ENCODE measurements around the gene NPIPB8.
A peak's percentile ranks its signal among the peaks of the same experiment; 100 is the strongest.
"Not testable (repeated sequence)": the region's sequence is repeated elsewhere in the genome, so short reads cannot be mapped to it uniquely, and the experiment has no call there.

NPIPB8 gene

DNA sequence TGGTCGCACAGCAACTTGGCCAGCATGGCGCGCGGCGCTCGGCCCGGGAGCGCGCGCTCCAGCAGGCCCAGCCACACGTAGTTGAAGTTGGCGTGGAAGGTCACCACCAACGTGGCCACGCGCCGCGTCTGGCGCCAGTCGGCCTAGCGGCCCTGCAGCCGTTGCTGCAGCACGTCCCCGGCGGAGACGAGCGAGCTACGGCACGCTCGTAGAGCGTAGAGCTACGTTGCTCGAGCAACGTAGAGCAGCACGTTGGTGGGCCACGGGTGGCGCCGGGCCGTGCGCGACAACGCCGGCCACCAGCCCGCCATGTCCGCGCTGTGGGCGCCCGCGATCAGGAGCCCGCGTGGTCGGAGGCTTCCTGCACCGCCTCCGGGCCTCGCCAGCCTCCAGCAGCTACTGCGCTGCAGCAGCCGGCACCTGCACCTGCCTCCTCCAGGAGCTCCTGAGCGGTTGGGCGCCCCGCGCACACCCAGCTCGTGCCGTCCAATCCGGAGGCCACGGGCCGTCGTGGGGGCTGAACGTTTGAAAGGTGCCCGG, 14.6 kb upstream of the NPIPB8 start:
- peak; percentile 70 to 81 for DNase-seq (ENCODE audit: low spot score in 2 of 2)
- peak overlapping the region; percentile 46 for H3K4me3 ChIP-seq
- H3K4me1 ChIP-seq = peaks cover 7% of the 10 kb centered on the region
- peaks cover 13% of the 10 kb centered on the region; the same call in 1 of the 2 replicates for H3K36me3 ChIP-seq (replicated peaks)
- in situ Hi-C loops (cut with MboI; ENCODE audit: low sequenced_read_pairs) = no loop called here
- no peaks in the 10 kb centered on the region for H3K27me3 ChIP-seq (ENCODE audit: low read depth)
- H3K9me3 ChIP-seq = no peaks in the 10 kb centered on the region

DNA sequence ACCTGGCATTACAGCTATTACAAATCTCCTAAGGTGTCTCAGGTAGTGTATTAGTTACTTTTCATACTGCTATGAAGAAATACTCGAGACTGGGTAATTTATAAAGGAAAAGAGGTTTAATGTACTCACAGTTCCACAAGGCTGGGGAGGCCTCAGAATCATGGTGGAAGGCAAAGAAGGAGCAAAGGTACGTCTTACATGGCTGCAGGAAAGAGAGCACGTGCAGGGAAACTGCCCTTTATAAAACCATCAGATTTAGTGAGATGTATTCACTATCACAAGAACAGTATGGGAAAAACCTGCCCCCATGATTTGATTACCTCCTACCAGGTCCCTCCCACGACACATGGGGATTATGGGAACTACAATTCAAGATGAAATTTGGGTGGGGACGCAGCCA, 7.0 kb upstream of the NPIPB8 start:
- H3K9me3 ChIP-seq; H3K27me3 ChIP-seq (ENCODE audit: low read depth); in situ Hi-C loops (cut with MboI; ENCODE audit: low sequenced_read_pairs); H3K4me3 ChIP-seq; DNase-seq (ENCODE audit: low spot score in 2 of 2); H3K36me3 ChIP-seq (replicated peaks); H3K4me1 ChIP-seq: not testable (repeated sequence)

DNA sequence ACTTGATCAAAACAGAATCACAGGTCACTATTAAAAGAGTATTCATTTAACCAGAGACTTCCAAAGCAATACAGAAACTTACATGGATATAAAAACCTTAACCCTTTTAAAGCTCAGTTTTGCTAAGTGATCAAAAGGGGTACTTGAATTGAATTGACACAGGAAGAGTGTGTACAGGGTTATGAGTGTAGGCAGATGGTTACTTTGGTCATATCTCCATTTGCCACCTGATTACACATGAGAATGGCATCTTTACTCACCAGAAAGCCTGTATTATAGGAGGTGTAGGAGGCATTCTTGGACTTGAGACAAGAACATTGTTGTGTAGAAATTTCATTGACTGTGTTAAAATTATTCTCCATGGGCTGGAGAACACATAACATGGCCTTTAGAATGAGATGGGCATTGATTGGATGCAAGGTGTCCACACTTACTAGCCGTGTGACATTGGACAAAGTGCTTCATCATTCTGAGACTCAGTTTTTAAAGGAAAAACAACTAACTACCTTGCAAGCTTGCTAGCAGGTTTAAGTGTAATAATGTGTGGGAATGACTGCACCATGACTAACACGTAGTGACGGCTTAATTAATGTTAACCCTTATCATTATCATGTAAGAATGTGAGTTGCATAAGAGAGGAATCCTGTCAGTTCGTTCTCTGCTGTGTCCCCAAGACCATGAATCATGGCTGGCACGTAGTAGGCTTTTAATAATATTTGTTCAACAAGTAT, 1.6 kb upstream of the NPIPB8 start:
- H3K27me3 ChIP-seq (ENCODE audit: low read depth); in situ Hi-C loops (cut with MboI; ENCODE audit: low sequenced_read_pairs); DNase-seq (ENCODE audit: low spot score in 2 of 2); H3K4me1 ChIP-seq; H3K9me3 ChIP-seq; H3K4me3 ChIP-seq; H3K36me3 ChIP-seq (replicated peaks): not testable (repeated sequence)

DNA sequence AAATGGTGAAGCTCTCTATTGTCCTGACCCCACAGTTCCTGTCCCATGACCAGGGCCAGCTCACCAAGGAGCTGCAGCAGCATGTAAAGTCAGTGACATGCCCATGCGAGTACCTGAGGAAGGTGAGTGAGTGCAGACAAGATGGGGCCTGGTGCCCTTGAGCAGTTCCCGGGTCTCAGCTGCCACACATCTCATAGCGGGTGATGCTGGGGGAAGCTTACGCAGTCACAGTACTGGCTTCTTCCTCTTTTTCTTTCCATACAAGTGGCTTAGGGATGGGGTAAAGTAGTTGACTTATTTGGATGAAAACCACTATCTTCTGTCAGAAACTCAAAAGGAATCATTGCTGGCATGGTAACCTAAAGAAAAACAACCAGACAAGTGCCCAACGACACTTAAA, 494 bp downstream of the NPIPB8 start:
- H3K27me3 ChIP-seq (ENCODE audit: low read depth); H3K36me3 ChIP-seq (replicated peaks); in situ Hi-C loops (cut with MboI; ENCODE audit: low sequenced_read_pairs); H3K4me3 ChIP-seq; DNase-seq (ENCODE audit: low spot score in 2 of 2); H3K9me3 ChIP-seq; H3K4me1 ChIP-seq: not testable (repeated sequence)

DNA sequence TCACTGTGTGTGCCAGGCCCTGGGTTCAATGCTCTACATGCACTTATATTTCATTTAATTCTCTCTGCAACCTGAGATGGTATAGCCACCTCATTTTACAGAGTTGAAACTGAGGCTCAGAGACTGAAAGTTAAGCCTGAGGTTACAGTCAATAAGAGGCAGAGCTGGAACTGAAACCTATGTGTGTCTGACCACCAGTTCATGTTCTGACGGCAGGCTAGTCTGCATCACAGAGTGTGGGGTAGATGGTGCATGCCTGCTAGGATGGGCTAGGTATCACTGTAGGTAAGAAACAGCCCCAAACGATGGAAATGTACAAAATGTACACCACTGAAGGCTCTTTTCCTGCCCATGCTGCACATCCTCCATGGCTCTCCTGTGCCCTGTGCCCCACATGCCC, 2.1 kb downstream of the NPIPB8 start:
- in situ Hi-C loops (cut with MboI; ENCODE audit: low sequenced_read_pairs); H3K4me3 ChIP-seq; DNase-seq (ENCODE audit: low spot score in 2 of 2); H3K4me1 ChIP-seq; H3K27me3 ChIP-seq (ENCODE audit: low read depth); H3K36me3 ChIP-seq (replicated peaks); H3K9me3 ChIP-seq: not testable (repeated sequence)

DNA sequence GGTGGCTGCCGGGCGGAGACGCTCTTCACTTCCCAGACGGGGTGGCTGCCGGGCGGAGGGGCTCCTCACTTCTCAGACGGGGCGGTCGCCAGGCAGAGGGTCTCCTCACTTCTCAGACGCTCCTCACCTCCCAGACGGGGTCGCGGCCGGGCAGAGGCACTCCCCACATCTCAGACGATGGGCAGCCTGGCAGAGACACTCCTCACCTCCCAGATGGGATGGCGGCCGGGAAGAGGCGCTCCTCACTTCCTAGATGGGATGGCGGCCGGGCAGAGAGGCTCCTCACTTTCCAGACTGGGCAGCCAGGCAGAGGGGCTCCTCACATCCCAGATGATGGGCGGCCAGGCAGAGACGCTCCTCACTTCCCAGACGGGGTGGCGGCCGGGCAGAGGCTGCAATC, 28.4 kb downstream of the NPIPB8 start:
- H3K4me1 ChIP-seq; in situ Hi-C loops (cut with MboI; ENCODE audit: low sequenced_read_pairs); DNase-seq (ENCODE audit: low spot score in 2 of 2); H3K36me3 ChIP-seq (replicated peaks); H3K4me3 ChIP-seq; H3K27me3 ChIP-seq (ENCODE audit: low read depth); H3K9me3 ChIP-seq: not testable (repeated sequence)

DNA sequence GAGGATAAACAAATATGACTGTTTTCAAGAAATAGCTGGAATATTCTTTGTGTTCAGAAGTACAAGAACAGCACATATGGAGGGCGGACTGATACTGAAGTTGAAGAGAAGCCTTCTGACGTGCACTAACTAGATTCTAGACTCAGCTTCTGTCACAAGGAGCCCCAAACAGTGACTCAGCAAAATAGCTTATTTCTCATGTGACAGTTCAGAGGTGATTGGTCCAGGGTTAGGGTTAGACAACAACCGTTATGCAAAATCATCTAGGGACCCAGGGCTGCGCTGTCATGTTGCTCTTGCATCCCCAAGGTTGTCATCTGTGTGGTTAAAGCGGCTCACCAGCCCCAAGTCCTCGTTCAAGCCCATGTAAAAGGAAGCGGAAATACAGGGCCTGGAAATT, 29.6 kb downstream of the NPIPB8 start:
- H3K4me3 ChIP-seq; H3K9me3 ChIP-seq; H3K27me3 ChIP-seq (ENCODE audit: low read depth); H3K36me3 ChIP-seq (replicated peaks); H3K4me1 ChIP-seq; DNase-seq (ENCODE audit: low spot score in 2 of 2); in situ Hi-C loops (cut with MboI; ENCODE audit: low sequenced_read_pairs): not testable (repeated sequence)

DNA sequence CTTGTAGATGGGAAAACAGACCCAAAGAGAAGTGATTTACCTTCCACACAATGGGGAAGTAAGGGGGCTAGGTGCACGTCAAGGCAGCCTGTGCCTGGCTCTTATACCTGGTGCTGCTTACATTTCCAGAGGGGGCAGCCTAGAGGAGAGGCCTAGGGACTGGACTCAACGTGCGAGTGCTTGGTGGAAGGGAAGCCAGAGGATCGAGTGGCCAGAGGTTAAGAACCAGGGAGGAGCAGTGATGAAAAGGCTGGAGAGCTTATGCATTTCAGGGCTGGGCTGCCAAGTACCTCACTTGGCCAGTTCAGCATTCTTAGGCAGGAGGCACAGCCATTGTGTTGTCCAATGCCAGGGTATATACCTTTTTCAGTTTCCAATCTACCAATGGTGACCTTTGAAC, 30.3 kb downstream of the NPIPB8 start:
- in situ Hi-C loops (cut with MboI; ENCODE audit: low sequenced_read_pairs); H3K4me1 ChIP-seq; H3K9me3 ChIP-seq: not testable (repeated sequence)

DNA sequence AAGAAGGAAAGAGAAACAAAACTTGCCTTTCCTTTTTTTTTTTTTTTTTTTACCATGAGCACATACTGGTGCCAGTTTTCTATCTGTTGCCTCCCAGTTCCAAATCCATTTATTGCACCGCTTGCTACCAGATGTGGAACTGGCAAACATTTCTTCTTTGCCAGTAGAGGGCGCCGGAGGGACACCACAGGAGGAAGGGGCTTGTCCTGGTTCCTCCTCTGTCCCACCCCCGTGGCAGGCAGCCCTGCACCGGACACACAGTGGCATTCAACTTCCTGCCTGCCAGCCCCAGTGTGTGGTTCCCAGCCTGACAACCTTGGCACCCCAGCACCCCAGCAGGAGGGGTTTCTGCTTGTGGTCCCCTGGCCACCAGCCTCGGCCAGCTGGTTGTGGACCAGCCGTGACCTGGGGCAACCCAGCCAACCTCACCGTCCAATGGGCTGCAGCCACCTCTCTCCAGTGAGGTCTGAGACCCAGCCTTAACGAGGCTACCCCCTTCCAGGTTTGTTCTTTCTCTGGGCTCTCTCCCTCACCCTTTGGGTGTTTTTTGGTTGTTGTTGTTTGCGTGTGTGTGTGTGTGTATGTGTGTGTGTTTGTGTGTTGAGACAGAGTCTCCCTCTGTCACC, 50.6 kb downstream of the NPIPB8 start:
- H3K4me3 ChIP-seq; in situ Hi-C loops (cut with MboI; ENCODE audit: low sequenced_read_pairs); H3K36me3 ChIP-seq (replicated peaks); H3K27me3 ChIP-seq (ENCODE audit: low read depth); H3K9me3 ChIP-seq; DNase-seq (ENCODE audit: low spot score in 2 of 2); H3K4me1 ChIP-seq: not testable (repeated sequence)

More for the DNA sequence above, 30.3 kb downstream of the NPIPB8 start:
- not testable (repeated sequence) for H3K4me3 ChIP-seq; H3K36me3 ChIP-seq (replicated peaks); DNase-seq (ENCODE audit: low spot score in 2 of 2); H3K27me3 ChIP-seq (ENCODE audit: low read depth)

DNA sequence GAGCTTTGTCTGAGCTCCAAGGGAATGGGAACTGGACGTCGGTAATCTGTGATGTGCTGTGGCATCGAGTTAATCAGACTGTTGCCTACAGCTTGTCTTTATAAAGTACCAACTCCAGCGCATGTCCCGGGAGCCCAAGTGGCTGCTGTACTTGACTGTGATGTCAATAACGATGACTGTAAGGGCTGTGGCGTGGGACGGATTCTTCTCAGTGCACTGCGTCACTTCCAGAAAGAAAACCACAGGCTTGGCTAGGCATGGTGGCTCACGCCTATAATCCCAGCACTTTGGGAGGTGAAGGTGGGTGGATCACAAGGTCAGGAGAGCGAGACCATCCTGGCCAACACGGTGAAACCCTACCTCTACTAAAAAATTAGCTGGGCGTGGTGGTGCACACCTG, 51.6 kb downstream of the NPIPB8 start:
- in situ Hi-C loops (cut with MboI; ENCODE audit: low sequenced_read_pairs); H3K4me3 ChIP-seq; H3K9me3 ChIP-seq; H3K36me3 ChIP-seq (replicated peaks); H3K4me1 ChIP-seq; DNase-seq (ENCODE audit: low spot score in 2 of 2); H3K27me3 ChIP-seq (ENCODE audit: low read depth): not testable (repeated sequence)

DNA sequence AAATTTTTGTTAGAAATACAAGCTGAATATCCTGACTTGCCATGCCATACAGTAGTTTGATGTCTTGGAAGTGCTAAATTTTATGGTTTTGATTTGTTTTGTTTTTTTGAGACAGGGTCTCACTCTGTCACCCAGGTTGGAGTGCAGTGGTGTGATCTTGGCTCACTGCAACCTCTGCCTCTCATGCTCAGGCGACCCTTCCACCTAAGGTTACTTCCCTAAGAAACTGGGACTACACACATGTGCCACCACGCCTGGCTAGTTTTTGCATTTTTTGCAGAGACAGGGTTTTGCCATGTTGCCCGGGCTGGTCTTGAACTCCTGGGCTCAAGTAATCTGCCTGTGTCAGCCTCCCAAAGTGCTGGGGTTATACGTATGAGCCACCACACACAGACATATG, 53.9 kb downstream of the NPIPB8 start:
- H3K27me3 ChIP-seq (ENCODE audit: low read depth); in situ Hi-C loops (cut with MboI; ENCODE audit: low sequenced_read_pairs); H3K36me3 ChIP-seq (replicated peaks); DNase-seq (ENCODE audit: low spot score in 2 of 2); H3K4me1 ChIP-seq; H3K9me3 ChIP-seq; H3K4me3 ChIP-seq: not testable (repeated sequence)

DNA sequence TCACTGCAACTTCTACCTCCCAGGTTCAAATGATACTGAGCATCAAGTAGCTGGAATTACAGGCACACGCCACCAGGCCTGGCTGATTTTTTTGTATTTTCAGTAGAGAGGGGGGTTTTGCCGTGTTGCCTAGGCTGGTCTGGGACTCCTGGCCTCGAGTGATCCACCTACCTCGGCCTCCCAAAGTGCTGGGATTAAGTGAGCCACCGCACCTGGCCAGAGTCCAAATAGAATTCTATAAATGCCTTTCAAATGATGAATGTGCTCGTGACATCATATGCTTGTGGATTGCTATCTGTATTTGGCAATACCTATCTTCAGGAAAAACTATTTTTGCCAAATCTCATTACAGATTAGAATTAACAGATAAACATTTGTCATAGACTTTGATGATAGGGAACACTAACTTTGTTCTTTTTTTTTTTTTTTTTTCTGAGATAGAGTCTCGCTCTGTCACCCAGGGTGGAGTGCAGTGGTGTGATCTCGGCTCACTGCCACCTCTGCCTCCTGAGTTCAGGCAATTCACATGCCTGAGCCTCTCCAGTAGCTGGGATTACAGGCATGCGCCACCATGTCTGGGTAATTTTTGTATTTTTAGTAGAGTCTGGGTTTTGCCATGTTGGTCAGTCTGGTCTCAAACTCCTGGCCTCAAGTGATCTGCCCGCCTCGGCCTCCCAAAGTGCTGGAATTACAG, 55.5 kb downstream of the NPIPB8 start:
- H3K4me1 ChIP-seq; in situ Hi-C loops (cut with MboI; ENCODE audit: low sequenced_read_pairs); DNase-seq (ENCODE audit: low spot score in 2 of 2): not testable (repeated sequence)

DNA sequence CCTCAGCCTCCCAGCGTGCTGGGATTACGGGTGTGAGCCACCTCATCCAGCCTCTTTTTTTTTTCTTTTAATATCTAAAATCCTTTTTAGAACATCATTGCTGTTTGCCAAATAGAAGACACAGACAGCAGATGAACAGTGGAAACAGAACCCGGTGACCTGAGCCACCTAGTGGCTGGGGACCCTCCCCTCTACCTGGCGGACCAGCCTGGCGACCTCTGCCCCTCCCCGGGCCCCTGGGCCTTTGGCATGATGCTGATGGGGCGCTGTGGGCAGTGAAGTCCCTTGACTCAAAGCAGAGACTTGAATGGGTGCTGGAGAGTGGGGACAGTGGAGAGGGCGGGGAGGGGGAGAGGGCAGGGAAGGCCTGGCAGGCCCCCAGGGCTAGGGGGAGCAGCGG, 61.9 kb downstream of the NPIPB8 start:
- H3K9me3 ChIP-seq; H3K4me1 ChIP-seq; H3K27me3 ChIP-seq (ENCODE audit: low read depth); DNase-seq (ENCODE audit: low spot score in 2 of 2); H3K36me3 ChIP-seq (replicated peaks); H3K4me3 ChIP-seq; in situ Hi-C loops (cut with MboI; ENCODE audit: low sequenced_read_pairs): not testable (repeated sequence)

More for the DNA sequence above, 55.5 kb downstream of the NPIPB8 start:
- not testable (repeated sequence) for H3K9me3 ChIP-seq; H3K4me3 ChIP-seq; H3K27me3 ChIP-seq (ENCODE audit: low read depth); H3K36me3 ChIP-seq (replicated peaks)

DNA sequence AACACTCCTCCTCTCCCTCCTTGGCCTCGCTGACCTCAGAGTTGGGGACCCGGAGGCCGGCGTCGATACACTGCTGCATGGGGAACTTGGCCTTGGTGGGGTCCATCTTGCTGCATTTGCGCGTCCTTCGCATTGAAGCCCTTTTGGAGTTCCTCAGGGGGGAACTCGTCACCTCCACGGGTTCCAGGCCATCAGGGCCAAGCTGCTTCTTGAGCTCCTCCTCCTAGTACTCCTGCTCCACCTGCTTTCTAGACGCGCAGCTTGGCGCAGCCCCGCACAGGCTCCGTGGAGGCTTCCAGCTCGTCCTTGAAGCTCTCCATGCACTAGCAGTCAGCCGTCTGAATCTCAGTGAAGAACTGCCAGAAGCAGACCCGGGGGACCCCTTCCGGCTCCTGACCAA, 62.5 kb downstream of the NPIPB8 start:
- H3K36me3 ChIP-seq (replicated peaks); H3K27me3 ChIP-seq (ENCODE audit: low read depth); H3K4me3 ChIP-seq; H3K4me1 ChIP-seq; H3K9me3 ChIP-seq; DNase-seq (ENCODE audit: low spot score in 2 of 2); in situ Hi-C loops (cut with MboI; ENCODE audit: low sequenced_read_pairs): not testable (repeated sequence)
